Astrocyte of the cerebellum (primary cell): Measurements from ENCODE around the gene RGMA.

Experiments used
- DNase-seq: peaks from one replicate; pipeline ENCODE4 v3.0.0-alpha.2; 2011; ENCODE audit warnings: low read depth
- H3K4me3 ChIP-seq: 2 replicates; pipeline ENCODE4 v1.5.1; 2011; ENCODE audit warnings: mild to moderate bottlenecking, low read depth, low read length, moderate library complexity
- CTCF ChIP-seq: IDR thresholded peaks from 2 replicates; pipeline ENCODE4 v1.5.1; 2012; ENCODE audit warnings: low read length, low read depth, moderate library complexity, mild to moderate bottlenecking; ENCODE audit errors: missing control alignments
- in situ Hi-C: cut with HindIII; loops from 2 replicates; pipeline ENCODE4 v1.10.0; 2017; ENCODE audit warnings: low sequenced_read_pairs

RGMA gene

GRCh38 chr15:93058904-93059427, 30.0 kb downstream of the RGMA start:
- DNase-seq = no peak
- in situ Hi-C loops = no loop called here
- no peak overlapping the region for H3K4me3 ChIP-seq
- TF ChIP-seq CTCF = no peak

GRCh38 chr15:93058128-93058527, 30.9 kb downstream of the RGMA start:
- H3K4me3 ChIP-seq = no peak overlapping the region
- TF ChIP-seq CTCF = no peak
- in situ Hi-C loops = no loop called here
- DNase-seq = no peak

GRCh38 chr15:93057618-93058017, 31.4 kb downstream of the RGMA start:
- in situ Hi-C loops = no loop called here
- DNase-seq = no peak
- no peak for TF ChIP-seq CTCF
- H3K4me3 ChIP-seq = no peak overlapping the region

DNA sequence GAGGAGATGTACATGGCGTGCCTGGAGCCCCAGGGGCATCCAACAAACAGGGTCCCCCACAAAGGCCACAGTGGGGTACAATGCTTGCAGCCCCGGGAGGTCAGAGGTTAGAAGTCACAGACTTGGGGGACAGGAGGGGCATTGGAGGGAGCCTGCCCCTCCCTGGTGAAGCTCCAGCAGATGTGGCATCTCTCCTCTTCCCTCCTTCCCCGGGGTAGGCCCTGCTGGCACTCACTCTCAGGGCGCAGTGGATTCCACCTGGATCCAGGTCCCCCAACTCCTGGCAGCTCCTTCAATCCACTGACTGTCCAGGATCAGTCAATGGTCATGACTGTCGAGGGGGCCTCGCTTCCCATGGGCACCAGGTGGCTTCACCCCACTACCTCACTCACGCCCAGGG, 32.2 kb downstream of the RGMA start:
- H3K4me3 ChIP-seq = no peak overlapping the region
- in situ Hi-C loops = no loop called here

GRCh38 chr15:93055211-93055610, 33.8 kb downstream of the RGMA start:
- TF ChIP-seq CTCF = no peak
- in situ Hi-C loops = no loop called here
- DNase-seq = no peak
- no peak overlapping the region for H3K4me3 ChIP-seq

More for the DNA sequence above, 32.2 kb downstream of the RGMA start:
- no peak for DNase-seq
- no peak for TF ChIP-seq CTCF

GRCh38 chr15:93052090-93052879, 36.7 kb downstream of the RGMA start:
- DNase-seq = no peak
- TF ChIP-seq CTCF = peak; percentile 23
- in situ Hi-C loops = no loop called here
- no peak overlapping the region for H3K4me3 ChIP-seq
